ENCODE measurements around the gene GABRB1. TPM values are rescaled to one million over a fixed set of nuclear protein-coding genes. Genes with fewer than 3 reads are reported as not detected.

Gene GABRB1
- total and polyA plus RNA-seq, 2 of the 8 experiments (the other 6 are each of a cell fraction or from before 2014, with no cell fraction given) = 0.22 to 0.38 TPM

DNA sequence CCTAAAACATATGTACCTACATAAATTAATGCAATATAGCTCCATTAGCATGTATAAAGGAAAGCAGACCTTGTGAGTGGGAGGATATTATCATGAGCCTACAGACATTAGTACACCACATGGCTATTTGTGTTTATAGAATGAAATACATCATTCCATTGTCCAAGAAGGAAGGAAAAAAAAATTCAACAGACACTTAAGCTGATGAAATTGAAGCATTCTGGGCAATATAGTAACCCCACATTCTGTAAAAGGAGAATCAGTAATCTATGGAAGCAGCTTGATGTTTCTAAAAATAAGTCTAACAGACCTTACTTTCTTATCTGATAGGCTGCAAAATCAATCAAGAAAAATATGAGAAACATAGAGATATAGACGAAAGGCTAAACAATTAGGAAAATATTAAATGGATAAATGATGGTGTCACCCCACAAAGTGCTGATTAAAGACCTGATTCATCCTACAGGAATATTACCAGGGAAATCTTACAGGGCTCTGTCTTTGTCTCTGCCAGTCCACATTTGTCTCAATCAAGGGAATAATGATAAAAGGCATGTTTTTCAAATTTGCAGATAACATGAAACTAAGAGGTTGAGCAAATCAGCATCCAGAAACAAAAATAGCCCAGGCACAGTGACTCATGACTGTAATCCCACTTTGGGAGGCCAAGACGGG lies 355.3 kb downstream of the GABRB1 start:
- CTCF ChIA-PET (ENCODE audit: partially characterized antibody) = interaction anchor here (0.6 to 1.3 kb wide), 3 partner anchors 97 to 542 kb away, joined by 3 read pairs; no protein-coding TSS in a partner anchor
- no peak overlapping the region for H3K18ac ChIP-seq (ENCODE audit: extremely low read depth, low read length)

More for the DNA sequence above, 355.3 kb downstream of the GABRB1 start:
- H3K23ac ChIP-seq (ENCODE audit: insufficient read length) = no peak overlapping the region
- H2AK5ac ChIP-seq (ENCODE audit: low read depth, low read length) = no peak overlapping the region
- H2BK12ac ChIP-seq (ENCODE audit: low read depth, low read length) = no peak overlapping the region
- no peak overlapping the region for H3K9ac ChIP-seq (replicated peaks in 1 of 4; ENCODE audit: extremely low read depth in 1 of 4, low read depth in 3 of 4, low read length in 3 of 4)
- H2BK5ac ChIP-seq (ENCODE audit: low read depth, low read length) = no peak overlapping the region
- FAIRE-seq (no peak), DNase-seq (ENCODE audit: low read depth in 1 of 2, low spot score in 2 of 2) (no peak)
- no peaks in the 10 kb centered on the region for H3K36me3 ChIP-seq (ENCODE audit: control insufficient read depth in 2 of 4, insufficient read depth in 4 of 4, low read length in 3 of 4)
- no peak overlapping the region for H2BK15ac ChIP-seq (ENCODE audit: low read length)
- no peak overlapping the region for H3K14ac ChIP-seq (ENCODE audit: insufficient read length)
- no peak overlapping the region for H3K4me3 ChIP-seq (ENCODE audit: extremely low read depth in 1 of 4, insufficient read depth in 2 of 4, low read depth in 3 of 4, low read length in 4 of 4)
- no peak overlapping the region for H4K5ac ChIP-seq (ENCODE audit: insufficient read length, low read depth, low read length)
- no peak overlapping the region for H3K4ac ChIP-seq (replicated peaks; ENCODE audit: insufficient read length, low read depth, low read length)
- no peaks in the 10 kb centered on the region for H3K4me1 ChIP-seq (replicated peaks in 1 of 4; ENCODE audit: control insufficient read depth in 3 of 4, insufficient read depth in 4 of 4, low read length in 3 of 4)
- no peak overlapping the region for H2BK20ac ChIP-seq (ENCODE audit: low read length)
- no peaks in the 10 kb centered on the region for H3K27me3 ChIP-seq (replicated peaks in 1 of 4; ENCODE audit: control insufficient read depth in 3 of 4, extremely low read depth in 1 of 4, insufficient read depth in 3 of 4, low read length in 3 of 4)
- H3K79me2 ChIP-seq (ENCODE audit: control insufficient read depth in 1 of 2, insufficient read depth in 2 of 2, low read length in 2 of 2) = no peaks in the 10 kb centered on the region
- no peaks in the 10 kb centered on the region for H3K79me1 ChIP-seq (ENCODE audit: low read depth, low read length)
- H2AFZ ChIP-seq (ENCODE audit: low read length) = no peak overlapping the region
- no peaks in the 10 kb centered on the region for H3K9me3 ChIP-seq (ENCODE audit: insufficient read depth in 2 of 2, low read depth in 1 of 2, low read length in 1 of 2)
- H3K27ac ChIP-seq (ENCODE audit: low read depth, low read length) = no peak overlapping the region
- TF ChIP-seq SRF (IDR thresholded peaks at IDR 0.05; ENCODE audit: low read depth, low read length) (no peak), CEBPB (IDR thresholded peaks at IDR 0.05; ENCODE audit: low read depth, low read length) (no peak), JUN (IDR thresholded peaks at IDR 0.05; ENCODE audit: low read depth, low read length) (no peak), SIX5 (IDR thresholded peaks at IDR 0.05; ENCODE audit: low read depth, low read length) (no peak), ZNF274 (IDR thresholded peaks at IDR 0.05; ENCODE audit: borderline replicate concordance, extremely low read depth, low read length) (no peak), CHD2 (IDR thresholded peaks at IDR 0.05; ENCODE audit: low read length) (no peak), BRCA1 (IDR thresholded peaks at IDR 0.05; ENCODE audit: low read depth, low read length) (no peak), POLR2A (IDR thresholded peaks at IDR 0.05; ENCODE audit: control extremely low read depth in 1 of 2, low read depth in 2 of 2, low read length in 2 of 2) (no peak)
- TF ChIP-seq, protein P1, sequence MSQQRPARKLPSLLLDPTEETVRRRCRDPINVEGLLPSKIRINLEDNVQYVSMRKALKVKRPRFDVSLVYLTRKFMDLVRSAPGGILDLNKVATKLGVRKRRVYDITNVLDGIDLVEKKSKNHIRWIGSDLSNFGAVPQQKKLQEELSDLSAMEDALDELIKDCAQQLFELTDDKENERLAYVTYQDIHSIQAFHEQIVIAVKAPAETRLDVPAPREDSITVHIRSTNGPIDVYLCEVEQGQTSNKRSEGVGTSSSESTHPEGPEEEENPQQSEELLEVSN (IDR thresholded peaks at IDR 0.05) = no peak
- H2BK120ac ChIP-seq (replicated peaks; ENCODE audit: low read depth, low read length) = no peak overlapping the region
- POLR2A ChIA-PET (ENCODE audit: partially characterized antibody) = no interaction called here
- H3K56ac ChIP-seq (replicated peaks; ENCODE audit: insufficient read length, low read depth, low read length) = no peak overlapping the region
- H4K20me1 ChIP-seq (replicated peaks in 1 of 2; ENCODE audit: control insufficient read depth in 1 of 2, insufficient read depth in 2 of 2, low read length in 2 of 2) = no peaks in the 10 kb centered on the region
- H4K8ac ChIP-seq (ENCODE audit: extremely low read depth, insufficient read depth, low read length) = no peak overlapping the region
- WGBS, 2 experiments (ENCODE audit: extremely low coverage in 1 of 2, insufficient coverage in 1 of 2, insufficient read length in 1 of 2, insufficient replicate concordance in 2 of 2, low coverage in 1 of 2, low lambda C conversion rate in 2 of 2, missing lambda C conversion rate in 1 of 2) = 65% methylated on average over 2 of the region's 2 CpGs; no CpG with 5 or more reads in 1 of the 2 experiments
- no peak overlapping the region for H3K4me2 ChIP-seq (ENCODE audit: insufficient read depth in 1 of 2, low read depth in 2 of 2, low read length in 2 of 2)
- no peak overlapping the region for H4K91ac ChIP-seq (replicated peaks; ENCODE audit: insufficient read length, low read length)
- no peaks in the 10 kb centered on the region for H3K23me2 ChIP-seq (ENCODE audit: low read depth, low read length)

Data from H1 (cell line).